Stomach smooth muscle (tissue), 2 donors: ENCODE results near the gene BHLHE23.

Experiments used
- H3K27ac ChIP-seq: one replicate; pipeline ENCODE4 v1.7.0; 2013; ENCODE audit warnings: mild to moderate bottlenecking, low read length, inconsistent platforms
- H3K27me3 ChIP-seq, 2 donors: one replicate each; pipeline ENCODE4 v1.7.0; 2013; ENCODE audit warnings: low read length in 2 of 2; ENCODE audit not compliant: insufficient read depth in 2 of 2, control insufficient read depth in 1 of 2
- H3K36me3 ChIP-seq, 2 donors: one replicate each; pipeline ENCODE4 v1.7.0; 2013; ENCODE audit warnings: low read length in 2 of 2; ENCODE audit not compliant: control insufficient read depth in 2 of 2, insufficient read depth in 2 of 2
- H3K4me1 ChIP-seq: one replicate; pipeline ENCODE4 v1.7.0; 2013; ENCODE audit warnings: low read length; ENCODE audit not compliant: control insufficient read depth, insufficient read depth
- H3K4me3 ChIP-seq, 2 donors: one replicate each; pipeline ENCODE4 v1.7.0; 2013; ENCODE audit warnings: low read length in 2 of 2
- H3K9ac ChIP-seq, 2 donors: one replicate each; pipeline ENCODE4 v1.7.0; 2013; ENCODE audit warnings: low read length in 2 of 2, mild to moderate bottlenecking in 1 of 2
- H3K9me3 ChIP-seq, 2 donors: one replicate each; pipeline ENCODE4 v1.7.0; 2013; ENCODE audit warnings: low read length in 2 of 2; ENCODE audit not compliant: control insufficient read depth in 2 of 2
- donor health status: healthy.
- donor health status: Pancreatic carcinoma.

Gene BHLHE23

GRCh38 chr20:62991196-62991807 lies 15.5 kb downstream of the BHLHE23 start:
- Histone ChIP-seq H3K27ac (no peak overlapping the region), H3K9me3 (no peaks in the 10 kb centered on the region), H3K4me3 (no peak overlapping the region), H3K9ac (no peak overlapping the region), H3K36me3 (no peaks in the 10 kb centered on the region), H3K27me3 (peaks cover 18 to 29% of the 10 kb centered on the region in 2 donors), H3K4me1 (no peaks in the 10 kb centered on the region)

GRCh38 chr20:62990306-62990825 lies 16.4 kb downstream of the BHLHE23 start:
- no peaks in the 10 kb centered on the region for H3K9me3 ChIP-seq
- peaks cover 21 to 34% of the 10 kb centered on the region in 2 donors for H3K27me3 ChIP-seq
- no peaks in the 10 kb centered on the region for H3K4me1 ChIP-seq
- no peak overlapping the region for H3K4me3 ChIP-seq
- H3K27ac ChIP-seq = no peak overlapping the region
- no peak overlapping the region for H3K9ac ChIP-seq
- no peaks in the 10 kb centered on the region for H3K36me3 ChIP-seq

- Histone ChIP-seq H3K4me1 (no peaks in the 10 kb centered on the region), H3K36me3 (no peaks in the 10 kb centered on the region), H3K27ac (no peak overlapping the region), H3K27me3 (peaks cover 21 to 34% of the 10 kb centered on the region in 2 donors), H3K9me3 (no peaks in the 10 kb centered on the region), H3K9ac (no peak overlapping the region), H3K4me3 (no peak overlapping the region)
Observed at GRCh38 chr20:62989201-62989601, 17.6 kb downstream of the BHLHE23 start.

GRCh38 chr20:62987114-62987513 lies 19.6 kb downstream of the BHLHE23 start:
- H3K4me3 ChIP-seq = no peak overlapping the region
- no peak overlapping the region for H3K9ac ChIP-seq
- H3K27ac ChIP-seq = no peak overlapping the region
- no peaks in the 10 kb centered on the region for H3K9me3 ChIP-seq
- H3K36me3 ChIP-seq = no peaks in the 10 kb centered on the region
- peaks cover 27 to 38% of the 10 kb centered on the region in 2 donors for H3K27me3 ChIP-seq
- no peaks in the 10 kb centered on the region for H3K4me1 ChIP-seq

- no peaks in the 10 kb centered on the region for H3K36me3 ChIP-seq
- no peak overlapping the region for H3K27ac ChIP-seq
- no peaks in the 10 kb centered on the region for H3K9me3 ChIP-seq
- H3K4me3 ChIP-seq = no peak overlapping the region
- peaks cover 28 to 41% of the 10 kb centered on the region in 2 donors for H3K27me3 ChIP-seq
- H3K9ac ChIP-seq = no peak overlapping the region
- H3K4me1 ChIP-seq = no peaks in the 10 kb centered on the region
Observed at GRCh38 chr20:62986257-62986800, 20.4 kb downstream of the BHLHE23 start.

GRCh38 chr20:62985444-62985778 lies 21.4 kb downstream of the BHLHE23 start:
- H3K4me3 ChIP-seq = no peak overlapping the region
- H3K27ac ChIP-seq = no peak overlapping the region
- no peaks in the 10 kb centered on the region for H3K9me3 ChIP-seq
- no peak overlapping the region for H3K9ac ChIP-seq
- H3K36me3 ChIP-seq = no peaks in the 10 kb centered on the region
- H3K27me3 ChIP-seq = peaks cover 34 to 40% of the 10 kb centered on the region in 2 donors
- H3K4me1 ChIP-seq = no peaks in the 10 kb centered on the region

- Histone ChIP-seq H3K4me3 (no peak overlapping the region), H3K9me3 (no peaks in the 10 kb centered on the region), H3K4me1 (no peaks in the 10 kb centered on the region), H3K27me3 (peaks cover 39 to 43% of the 10 kb centered on the region in 2 donors), H3K9ac (no peak overlapping the region), H3K27ac (no peak overlapping the region), H3K36me3 (no peaks in the 10 kb centered on the region)
Observed at GRCh38 chr20:62984666-62985443, 21.9 kb downstream of the BHLHE23 start.

- Histone ChIP-seq H3K9ac (no peak overlapping the region), H3K36me3 (no peaks in the 10 kb centered on the region), H3K4me3 (no peak overlapping the region), H3K9me3 (no peaks in the 10 kb centered on the region), H3K27ac (no peak overlapping the region), H3K4me1 (no peaks in the 10 kb centered on the region), H3K27me3 (peaks cover 53 to 56% of the 10 kb centered on the region in 2 donors)
Observed at GRCh38 chr20:62983210-62983609, 23.6 kb downstream of the BHLHE23 start.

GRCh38 chr20:62982124-62983075 lies 24.4 kb downstream of the BHLHE23 start:
- Histone ChIP-seq H3K36me3 (no peaks in the 10 kb centered on the region), H3K9me3 (no peaks in the 10 kb centered on the region), H3K27ac (no peak overlapping the region), H3K4me1 (no peaks in the 10 kb centered on the region), H3K4me3 (no peak overlapping the region), H3K9ac (no peak overlapping the region), H3K27me3 (peaks cover 57 to 59% of the 10 kb centered on the region in 2 donors)

- Histone ChIP-seq H3K9ac (no peak overlapping the region), H3K27ac (no peak overlapping the region), H3K36me3 (no peaks in the 10 kb centered on the region), H3K4me3 (no peak overlapping the region), H3K4me1 (no peaks in the 10 kb centered on the region), H3K27me3 (peaks cover 60 to 66% of the 10 kb centered on the region in 2 donors), H3K9me3 (no peaks in the 10 kb centered on the region)
Observed at GRCh38 chr20:62980970-62981369, 25.8 kb downstream of the BHLHE23 start.
